ENCODE data around the gene RAPH1.

RAPH1 gene, protein sequence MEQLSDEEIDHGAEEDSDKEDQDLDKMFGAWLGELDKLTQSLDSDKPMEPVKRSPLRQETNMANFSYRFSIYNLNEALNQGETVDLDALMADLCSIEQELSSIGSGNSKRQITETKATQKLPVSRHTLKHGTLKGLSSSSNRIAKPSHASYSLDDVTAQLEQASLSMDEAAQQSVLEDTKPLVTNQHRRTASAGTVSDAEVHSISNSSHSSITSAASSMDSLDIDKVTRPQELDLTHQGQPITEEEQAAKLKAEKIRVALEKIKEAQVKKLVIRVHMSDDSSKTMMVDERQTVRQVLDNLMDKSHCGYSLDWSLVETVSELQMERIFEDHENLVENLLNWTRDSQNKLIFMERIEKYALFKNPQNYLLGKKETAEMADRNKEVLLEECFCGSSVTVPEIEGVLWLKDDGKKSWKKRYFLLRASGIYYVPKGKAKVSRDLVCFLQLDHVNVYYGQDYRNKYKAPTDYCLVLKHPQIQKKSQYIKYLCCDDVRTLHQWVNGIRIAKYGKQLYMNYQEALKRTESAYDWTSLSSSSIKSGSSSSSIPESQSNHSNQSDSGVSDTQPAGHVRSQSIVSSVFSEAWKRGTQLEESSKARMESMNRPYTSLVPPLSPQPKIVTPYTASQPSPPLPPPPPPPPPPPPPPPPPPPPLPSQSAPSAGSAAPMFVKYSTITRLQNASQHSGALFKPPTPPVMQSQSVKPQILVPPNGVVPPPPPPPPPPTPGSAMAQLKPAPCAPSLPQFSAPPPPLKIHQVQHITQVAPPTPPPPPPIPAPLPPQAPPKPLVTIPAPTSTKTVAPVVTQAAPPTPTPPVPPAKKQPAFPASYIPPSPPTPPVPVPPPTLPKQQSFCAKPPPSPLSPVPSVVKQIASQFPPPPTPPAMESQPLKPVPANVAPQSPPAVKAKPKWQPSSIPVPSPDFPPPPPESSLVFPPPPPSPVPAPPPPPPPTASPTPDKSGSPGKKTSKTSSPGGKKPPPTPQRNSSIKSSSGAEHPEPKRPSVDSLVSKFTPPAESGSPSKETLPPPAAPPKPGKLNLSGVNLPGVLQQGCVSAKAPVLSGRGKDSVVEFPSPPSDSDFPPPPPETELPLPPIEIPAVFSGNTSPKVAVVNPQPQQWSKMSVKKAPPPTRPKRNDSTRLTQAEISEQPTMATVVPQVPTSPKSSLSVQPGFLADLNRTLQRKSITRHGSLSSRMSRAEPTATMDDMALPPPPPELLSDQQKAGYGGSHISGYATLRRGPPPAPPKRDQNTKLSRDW

DNA sequence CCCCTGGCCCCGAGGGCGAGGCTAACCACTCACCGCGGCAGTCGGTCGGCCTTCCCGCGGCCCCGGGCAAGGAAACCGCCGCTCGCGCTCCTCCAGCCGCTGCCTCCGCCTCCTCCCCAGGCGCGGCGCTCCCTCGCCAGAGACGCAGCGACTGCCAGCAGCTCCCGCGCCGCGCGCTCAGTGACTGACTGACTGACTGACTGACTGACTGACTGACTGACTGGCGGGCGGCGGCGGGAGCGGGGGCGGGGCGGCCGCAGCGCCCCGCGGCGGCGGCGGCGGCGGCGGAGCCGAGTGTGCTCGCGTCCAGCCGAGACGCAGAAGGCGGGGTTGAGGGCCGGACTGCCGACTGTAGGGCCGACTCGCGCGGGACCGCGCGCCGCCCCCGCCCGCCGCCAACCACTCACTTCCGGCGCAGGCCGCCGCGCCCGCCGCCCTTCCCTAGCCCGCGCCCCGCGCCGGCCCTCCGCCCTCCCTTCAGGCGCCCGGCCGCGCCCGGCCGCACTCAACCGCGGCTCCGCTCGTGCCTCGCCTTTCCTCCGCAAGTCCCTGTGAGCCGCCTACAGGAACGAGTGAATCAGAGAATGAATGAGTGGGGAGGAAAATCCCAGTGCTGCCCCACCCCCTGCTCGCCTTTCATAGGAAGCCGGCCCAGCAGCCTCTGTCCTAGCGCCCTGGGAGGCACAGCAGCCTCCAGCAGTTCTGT, at the start of gene RAPH1:
TSS of gene RAPH1 (minus strand) at position 224 of the 706 bp plus-strand sequence. CDS start 39,948 bp downstream, outside the sequence.
- FAIRE-seq, result no peak

DNA sequence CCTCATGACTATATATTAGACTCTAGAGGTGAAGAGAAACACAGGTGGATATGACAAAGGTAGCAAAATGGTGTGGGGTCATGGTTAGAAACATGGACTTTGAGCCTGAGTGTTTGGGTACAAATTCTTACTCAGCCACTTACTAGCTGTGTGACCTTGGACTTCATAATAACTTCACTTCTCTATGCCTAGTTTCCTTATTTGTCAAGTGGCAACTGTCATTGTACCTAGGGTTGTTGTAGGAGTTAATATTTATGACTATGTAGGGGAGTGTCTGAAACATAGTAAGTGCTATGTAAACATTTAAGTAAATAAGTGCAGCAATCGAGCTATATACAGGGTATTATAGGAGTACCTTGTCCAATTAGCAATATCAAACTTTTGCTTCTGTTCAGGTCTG, 49.7 kb upstream of the RAPH1 start:
- FAIRE-seq, result no peak

DNA sequence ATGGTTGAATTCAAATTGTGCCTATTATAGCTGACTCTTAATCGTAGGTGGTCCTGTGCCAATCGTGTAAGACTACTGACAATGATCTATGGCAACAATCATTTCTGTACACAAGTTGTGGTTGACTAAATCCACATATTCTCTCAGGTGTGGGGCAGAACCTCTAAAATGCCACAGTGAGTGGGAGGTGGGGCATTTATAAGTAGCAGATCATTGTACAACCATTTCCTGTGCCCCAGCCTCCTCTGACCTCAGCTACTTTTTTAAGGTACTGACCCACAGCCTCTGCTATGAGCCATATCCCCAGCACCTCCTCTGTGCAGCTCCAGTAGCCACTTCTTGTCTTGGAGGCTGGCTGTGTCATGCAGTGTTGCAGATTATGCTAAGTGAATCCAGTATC, 48.6 kb upstream of the RAPH1 start:
- FAIRE-seq, result no peak

DNA sequence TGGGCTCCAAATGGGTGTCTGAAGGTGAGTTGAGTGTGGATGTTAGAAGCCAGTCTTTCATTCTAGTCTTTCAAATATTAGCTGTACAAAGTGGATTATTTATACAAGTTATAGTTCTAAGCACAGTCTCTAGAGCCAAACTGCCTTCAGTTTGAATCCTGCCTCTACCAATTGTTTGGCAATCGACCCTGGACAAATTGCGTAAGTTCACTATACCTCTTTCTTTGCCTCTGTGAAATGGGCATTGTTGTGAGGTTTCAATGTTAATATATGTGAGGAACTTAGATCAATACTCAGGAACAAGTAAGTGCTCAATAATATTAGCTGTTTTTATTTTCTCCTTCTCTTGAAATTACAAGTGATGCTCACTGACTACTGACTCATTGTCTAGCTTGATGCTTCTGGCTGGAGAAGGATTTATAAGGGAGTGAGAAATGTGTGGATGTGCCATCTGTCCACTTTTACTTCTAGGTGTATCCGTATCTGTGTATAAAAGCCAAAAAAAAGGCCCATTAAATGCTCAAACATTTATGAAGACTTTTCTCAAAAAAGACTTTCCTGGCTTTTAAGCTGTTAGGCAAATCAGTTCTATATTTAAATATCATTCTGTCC, 48.1 kb upstream of the RAPH1 start:
- FAIRE-seq, result no peak

DNA sequence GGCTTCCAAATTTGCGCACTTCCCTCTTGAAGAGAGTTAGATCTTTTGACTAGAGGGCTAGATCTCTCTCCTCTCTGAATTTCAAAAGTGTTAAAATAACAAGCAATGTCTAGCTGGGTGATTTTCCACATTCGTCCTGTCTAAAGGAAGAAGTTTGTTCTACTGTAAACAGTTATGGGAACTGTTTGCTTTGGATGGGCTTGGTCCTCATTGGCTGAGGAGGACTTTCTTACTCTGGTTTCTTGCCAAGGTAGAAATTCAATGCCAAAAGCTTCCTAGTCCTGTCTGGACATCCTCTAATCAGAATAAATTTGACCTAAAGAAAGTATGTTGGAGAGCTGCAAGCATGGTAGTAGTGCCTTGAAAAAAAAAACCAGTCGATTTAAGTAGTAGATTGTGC, 47.4 kb upstream of the RAPH1 start:
- no peak for FAIRE-seq

DNA sequence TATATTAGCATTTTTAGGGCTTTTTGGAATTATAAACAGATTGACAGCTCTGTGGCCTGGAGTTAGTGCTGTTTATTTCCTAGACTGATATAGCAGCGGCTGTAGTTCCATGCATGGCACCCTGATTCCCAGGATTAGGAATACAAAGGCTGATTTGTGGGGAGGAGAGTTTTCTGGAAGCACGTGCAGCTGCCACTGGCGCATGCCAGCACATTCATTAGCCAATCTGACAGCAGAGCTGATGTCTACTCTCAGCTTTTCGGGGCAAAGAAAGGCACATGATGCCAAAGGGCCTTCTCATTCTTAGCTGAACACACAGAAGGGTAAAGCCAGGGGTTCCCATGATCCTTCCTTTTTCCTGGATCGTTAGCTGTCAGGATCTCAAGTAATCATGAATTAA, 45.7 kb upstream of the RAPH1 start:
- no peak for FAIRE-seq

DNA sequence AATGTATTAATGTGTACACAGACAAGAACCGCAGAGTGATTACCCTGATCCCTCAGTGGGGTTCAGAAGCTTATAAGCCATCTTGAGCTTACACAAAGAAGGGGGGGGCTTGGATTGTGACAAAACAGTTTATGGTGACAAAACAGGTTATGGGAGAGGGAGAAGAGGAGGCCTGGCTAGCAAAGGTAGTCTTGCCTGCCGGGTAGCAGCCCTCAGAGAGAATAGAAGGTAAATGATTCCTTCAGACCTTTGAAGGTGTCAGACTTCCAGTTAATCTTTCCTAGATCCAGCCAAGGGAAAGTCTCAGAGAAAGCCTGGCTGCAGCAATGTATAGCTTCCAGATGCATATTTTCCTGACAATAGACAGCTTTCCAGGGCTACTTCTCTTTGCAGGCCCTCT, 44.6 kb upstream of the RAPH1 start:
- no peak for FAIRE-seq

DNA sequence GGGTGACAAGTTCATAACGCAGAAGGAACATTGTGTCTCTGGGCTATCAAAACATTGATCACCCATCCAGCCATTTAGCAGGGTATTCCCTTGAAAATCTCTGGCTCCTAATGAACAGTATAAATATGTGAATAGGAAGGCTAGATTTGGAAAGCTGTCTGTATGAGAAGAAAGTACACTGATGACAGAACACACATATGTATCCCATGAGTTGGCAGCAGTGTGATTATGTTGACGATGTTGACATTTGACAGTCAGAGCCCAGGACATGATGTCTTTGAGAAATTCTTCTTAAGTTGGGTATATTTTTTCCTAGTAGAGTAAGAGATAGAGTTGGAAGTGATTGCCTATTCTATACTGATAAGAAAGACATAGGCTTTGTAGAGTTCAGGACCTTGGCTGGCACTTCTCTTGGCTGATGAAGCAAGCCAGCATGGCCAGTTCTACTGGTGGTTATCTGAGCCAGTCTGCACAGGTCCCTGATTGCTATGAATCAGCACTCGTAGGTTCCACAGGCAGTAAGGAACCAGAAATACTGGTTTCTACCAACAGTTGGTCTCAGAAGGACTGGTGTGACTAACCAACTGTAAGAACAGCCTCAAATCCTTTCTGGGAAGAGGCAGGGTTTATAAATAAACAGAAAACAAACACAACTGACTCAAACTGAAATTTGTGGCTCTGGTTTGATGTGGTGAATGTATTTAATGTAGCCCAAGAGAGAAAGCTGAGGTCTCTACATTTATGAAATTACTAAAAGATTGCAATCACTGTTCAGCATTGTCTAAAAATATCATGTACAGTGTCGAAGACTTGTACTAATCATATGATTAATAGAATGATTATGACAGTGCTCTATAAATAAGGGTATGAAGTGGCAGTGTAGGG, 43.9 kb upstream of the RAPH1 start:
- no peak for FAIRE-seq

DNA sequence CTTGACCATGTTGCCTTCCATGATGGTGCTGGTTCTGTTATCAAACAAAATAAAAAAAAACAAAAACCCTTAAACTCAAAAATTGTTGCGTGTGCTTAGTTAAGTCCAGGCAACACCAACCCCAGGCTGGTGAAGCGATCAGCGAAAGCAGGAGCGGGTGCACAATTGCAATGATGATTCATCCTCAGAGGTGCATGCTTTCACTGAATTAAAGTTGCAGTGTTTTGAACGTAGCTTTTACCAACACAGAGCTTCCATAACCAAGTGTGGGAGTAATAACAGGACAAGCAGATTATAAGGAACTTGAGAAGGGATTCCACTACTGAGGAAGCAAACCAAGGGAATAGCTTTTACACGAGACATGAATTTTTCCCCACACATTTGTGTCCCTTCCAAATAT, 39.7 kb upstream of the RAPH1 start:
- FAIRE-seq, result no peak

DNA sequence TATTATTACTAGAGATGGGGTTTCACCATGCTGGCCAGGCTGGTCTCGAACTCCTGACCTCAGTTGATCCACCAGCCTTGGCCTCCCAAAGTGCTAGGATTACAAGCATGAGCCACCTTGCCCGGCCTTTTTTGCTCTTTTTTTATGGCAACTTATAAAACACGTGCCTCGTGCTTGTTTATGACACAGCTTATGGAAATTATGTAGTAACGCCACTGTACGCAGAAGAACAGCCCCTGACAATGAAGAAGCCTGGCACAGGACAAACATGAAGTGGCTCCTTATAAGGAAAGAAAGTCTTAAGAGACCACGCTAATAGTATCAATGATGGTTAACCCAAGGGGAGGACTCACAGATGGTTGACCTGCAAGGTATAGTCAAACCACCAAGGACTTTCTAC, 37.2 kb upstream of the RAPH1 start:
- FAIRE-seq, result no peak

DNA sequence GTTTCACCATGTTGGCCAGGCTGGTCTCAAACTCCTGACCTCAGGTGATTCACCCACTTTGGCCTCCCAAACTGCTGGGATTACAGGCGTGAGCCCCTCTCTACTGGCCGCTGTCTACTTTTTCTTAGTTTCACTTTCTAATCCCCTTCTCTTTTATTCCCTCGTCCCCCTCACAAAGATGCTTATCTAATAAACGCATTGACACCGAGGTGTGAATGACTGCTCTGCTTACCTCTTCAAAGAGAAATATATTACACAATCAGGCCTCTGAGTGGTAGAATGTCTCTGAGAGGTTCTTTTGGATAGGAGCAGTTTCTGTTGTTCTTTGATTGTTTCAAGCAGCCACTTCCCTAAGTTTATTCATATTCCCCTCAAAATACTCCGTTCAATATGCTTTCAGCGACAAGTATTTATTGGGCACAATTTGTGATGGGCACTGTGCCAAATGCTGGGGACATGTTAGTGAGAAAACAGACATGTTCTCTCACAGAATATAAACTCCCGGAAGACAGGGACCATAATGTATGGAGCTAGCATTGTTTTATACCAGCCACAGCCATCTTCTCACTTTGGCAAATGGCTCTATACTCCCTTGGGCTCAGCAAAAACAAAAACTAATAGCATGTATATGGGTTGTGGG, 34.7 kb upstream of the RAPH1 start:
- no peak for FAIRE-seq

DNA sequence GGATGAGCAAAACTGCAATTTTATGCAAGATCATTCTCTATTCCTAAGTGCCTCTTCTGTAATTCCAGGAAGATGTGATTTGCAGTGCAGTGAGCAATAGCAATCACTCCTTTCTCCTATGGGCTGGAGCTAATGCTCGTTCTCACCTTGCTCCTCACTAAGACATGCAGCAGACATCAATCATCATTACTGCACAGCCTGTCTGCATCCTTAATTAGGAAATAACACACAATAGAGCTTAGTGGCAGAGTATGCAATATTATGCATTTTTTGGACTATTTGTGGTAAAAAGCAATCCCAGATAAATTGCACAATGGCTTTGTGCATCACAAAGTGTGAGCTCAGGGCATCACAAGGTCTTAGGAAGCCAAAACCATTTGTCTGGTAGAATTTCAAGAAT, 32.6 kb upstream of the RAPH1 start:
- no peak for FAIRE-seq

DNA sequence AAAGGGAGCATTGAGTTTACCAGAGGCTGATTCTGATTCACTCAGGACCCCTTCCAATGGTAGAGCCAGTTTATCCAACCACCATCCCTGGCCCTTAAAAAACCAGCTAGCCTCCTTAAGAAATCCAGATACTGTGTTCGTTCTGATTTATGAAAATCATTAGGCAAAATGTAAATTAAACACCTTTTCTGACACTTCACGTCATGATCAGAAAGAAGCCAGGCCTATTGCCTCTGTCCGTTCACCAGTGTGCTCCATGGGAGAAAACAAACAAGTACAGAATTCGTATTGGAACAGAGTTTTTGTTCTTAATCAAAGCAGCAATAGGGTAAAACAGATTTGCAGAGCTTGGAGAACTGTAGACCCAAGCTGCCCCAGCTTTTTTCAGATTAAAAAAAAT, 31.1 kb upstream of the RAPH1 start:
- FAIRE-seq, result no peak

DNA sequence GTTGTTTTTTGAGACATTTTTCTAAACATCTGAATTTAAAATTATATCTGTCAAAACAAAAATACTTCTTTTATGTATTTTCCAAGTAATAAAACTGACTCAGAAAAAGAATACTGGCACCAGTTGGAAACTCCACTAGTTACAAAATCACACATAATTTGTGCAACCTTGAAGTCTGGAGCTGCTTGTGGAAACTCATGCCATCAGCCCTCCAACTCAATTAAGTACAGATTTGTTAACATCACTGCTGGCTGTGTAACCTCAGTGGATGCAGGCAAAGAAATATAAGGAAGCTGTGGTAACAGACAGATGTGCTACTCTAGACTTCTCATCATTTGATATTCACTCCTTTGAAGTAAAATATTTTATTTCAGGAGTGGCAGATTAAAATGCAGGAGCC, 30.0 kb upstream of the RAPH1 start:
- no peak for FAIRE-seq

DNA sequence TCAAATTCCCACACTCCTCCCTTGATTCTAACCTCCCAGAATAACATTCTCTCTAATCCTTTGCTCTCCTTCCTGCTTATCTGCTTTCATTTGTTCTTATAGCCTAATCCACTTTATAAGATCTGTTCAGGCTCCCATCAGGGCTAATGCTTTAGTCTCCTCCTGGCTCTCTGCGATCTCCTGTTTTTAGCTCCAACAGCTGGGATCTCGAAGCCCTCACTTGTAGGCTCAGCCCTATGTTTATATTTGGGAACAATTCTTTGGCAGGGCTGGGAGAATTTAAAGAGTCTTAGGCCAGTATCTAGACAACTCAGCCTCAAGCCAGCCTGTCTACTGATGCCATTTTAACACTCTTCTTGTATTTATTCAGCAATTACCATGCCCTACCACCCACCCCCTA, 27.2 kb upstream of the RAPH1 start:
- no peak for FAIRE-seq

DNA sequence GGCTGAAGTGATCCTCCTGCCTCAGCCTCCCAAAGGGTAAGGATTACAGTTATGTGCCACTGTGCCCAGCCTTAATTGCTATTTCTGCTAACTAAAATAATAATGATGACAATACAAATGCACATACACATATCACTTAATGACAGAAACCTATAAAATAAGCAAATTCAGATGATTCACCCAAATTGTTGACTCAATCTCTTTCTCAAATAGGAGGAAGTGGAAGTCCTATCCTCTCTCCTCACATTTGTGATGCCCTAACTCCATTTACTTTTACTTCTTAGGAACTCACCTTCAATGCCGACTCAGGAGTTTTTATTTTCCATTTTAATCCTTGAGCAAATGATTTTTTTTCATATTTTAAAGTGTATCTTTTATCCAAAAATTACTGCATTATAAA, 24.5 kb upstream of the RAPH1 start:
- no peak for FAIRE-seq

DNA sequence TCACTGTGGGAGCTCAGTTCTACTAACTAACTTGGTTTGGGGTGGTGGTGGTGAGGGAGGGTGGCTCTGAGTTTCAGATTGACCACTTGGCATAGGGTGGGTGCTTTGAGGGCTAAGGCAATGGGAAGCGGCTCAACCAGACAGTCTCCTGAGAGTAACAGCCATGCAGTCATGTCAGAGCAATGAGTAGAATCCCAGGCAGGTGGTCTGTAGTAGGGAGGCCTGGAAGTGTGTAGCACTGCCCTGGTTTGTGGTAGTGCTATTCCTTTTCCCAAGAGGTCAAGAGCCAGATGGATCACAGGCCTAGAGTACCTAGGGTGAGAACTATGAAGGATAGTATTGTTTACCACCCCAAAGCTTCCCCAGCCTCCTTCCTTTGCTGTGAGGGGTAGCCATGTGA, 18.7 kb upstream of the RAPH1 start:
- FAIRE-seq, result no peak

DNA sequence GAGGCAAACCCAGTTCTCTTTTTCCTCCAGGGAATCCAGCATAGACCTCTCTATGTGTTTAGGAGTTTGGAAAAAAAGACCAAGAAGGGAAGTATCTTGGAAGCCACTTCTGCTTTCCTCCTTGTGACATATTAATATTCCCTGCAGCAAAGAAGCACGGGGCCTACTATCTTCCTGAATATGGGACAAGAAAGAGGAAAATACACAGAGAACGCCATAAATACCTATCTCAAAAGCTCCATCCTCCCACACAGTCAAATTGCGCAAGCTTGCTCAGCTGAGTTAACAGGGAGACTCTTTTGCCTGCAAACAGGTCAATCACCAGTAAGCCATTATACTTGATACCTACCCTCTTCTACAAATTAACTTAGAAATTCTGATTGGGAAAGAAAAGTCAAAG, 16.7 kb upstream of the RAPH1 start:
- no peak for FAIRE-seq

DNA sequence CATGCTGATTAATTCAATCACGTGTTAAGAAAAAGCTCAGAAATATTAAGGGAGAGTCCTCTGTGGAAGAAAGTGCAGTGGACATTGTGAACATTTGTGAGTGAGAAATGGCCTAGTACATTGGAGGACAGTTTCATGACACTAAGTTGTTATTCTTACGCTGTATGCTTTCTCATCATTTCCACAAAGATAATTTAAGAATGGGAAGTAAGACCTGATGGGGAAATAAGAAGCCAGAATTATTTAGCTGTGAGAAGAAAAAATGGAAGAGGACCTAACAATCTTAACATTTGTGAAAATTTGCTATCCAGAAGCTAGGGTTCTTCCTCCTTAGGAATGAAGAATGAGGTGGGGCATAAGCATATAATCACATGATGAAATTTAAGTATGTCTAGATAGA, 15.2 kb upstream of the RAPH1 start:
- no peak for FAIRE-seq

DNA sequence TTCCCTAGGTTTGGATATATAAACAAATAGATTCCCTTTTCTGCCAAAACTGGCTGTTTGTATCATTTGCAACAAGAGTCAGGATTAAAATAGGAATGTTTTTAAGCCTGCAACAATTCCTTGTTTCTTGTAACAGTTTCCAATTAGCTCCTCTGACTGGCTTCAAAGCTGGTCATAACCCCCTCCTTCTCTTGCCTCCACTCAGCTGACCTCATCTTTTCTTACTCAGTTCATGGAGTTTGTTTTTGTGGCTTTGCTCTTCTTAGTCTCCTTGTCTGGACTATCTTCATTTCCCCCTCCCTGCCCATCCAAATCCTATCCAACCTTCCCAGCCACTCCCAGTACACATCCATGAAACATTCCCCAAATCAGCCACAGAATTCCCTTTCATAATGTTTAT, 14.3 kb upstream of the RAPH1 start:
- FAIRE-seq, result no peak

DNA sequence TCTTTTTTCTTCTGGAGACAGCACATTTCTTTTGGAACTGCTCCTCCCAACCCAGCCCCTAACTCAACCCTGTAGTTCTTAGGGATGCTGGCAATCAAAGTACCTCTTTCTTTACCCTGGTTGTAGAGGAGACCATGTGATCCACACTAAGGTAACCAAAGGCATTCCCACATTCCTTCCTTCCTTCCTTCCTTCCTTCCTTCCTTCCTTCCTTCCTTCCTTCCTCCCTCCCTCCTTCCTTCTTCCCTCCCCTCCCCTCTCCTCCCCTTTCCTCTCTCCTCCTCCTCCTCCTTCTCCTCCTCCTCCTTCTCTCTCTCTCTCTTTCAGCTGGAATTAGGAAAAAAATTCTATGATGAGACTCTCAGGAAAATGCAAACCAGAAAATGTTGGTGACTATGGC, 13.8 kb upstream of the RAPH1 start:
- no peak for FAIRE-seq

Measured in A204.1 (cell line).